HepG2 (cell line): ENCODE measurements around the gene ACBD7. TPM values are rescaled to one million over a fixed set of nuclear protein-coding genes. Genes with fewer than 3 reads are reported as not detected.

Source experiments
- FOXK2 ChIP-seq: fragments of 450-650 bp; IDR thresholded peaks from 2 replicates; pipeline ENCODE4 v1.6.1; 2016
- HNRNPH1 ChIP-seq: fragments of 200-400 bp; formaldehyde crosslinking; optimal IDR thresholded peaks from 2 replicates; pipeline ENCODE3; 2017; ENCODE audit warnings: mild to moderate bottlenecking, low read depth, low read length
- IRX3 ChIP-seq: sonication (generic); formaldehyde crosslinking; IDR thresholded peaks from 2 replicates; pipeline ENCODE4 v1.8.1; 2023; ENCODE audit warnings: mild to moderate bottlenecking, low read depth, missing genetic modification reagents, borderline replicate concordance
- MTA3 ChIP-seq: sonication (generic); formaldehyde crosslinking; IDR thresholded peaks from 2 replicates; pipeline ENCODE4 v1.4.0; 2020; ENCODE audit warnings: missing genetic modification reagents
- PHB2 ChIP-seq: fragments of 450-650 bp; IDR thresholded peaks from 2 replicates; pipeline ENCODE4 v1.6.1; 2018; ENCODE audit not compliant: partially characterized antibody
- ZFYVE20 ChIP-seq: sonication (generic); formaldehyde crosslinking; IDR thresholded peaks from 2 replicates; pipeline ENCODE4 v1.8.0; 2023; ENCODE audit warnings: low read depth, mild to moderate bottlenecking, moderate library complexity, missing genetic modification reagents, borderline replicate concordance
- ZNF143 ChIP-seq: sonication (generic); formaldehyde crosslinking; IDR thresholded peaks from 2 replicates; pipeline ENCODE4 v1.4.0; 2020; ENCODE audit warnings: missing genetic modification reagents
- ZNF550 ChIP-seq: sonication (generic); formaldehyde crosslinking; IDR thresholded peaks from 2 replicates; pipeline ENCODE4 v1.4.0; 2020; ENCODE audit warnings: mild to moderate bottlenecking, missing genetic modification reagents, borderline replicate concordance
- polyA plus RNA-seq, 8 experiments: library from polyadenylated mRNA; depleted of rRNA in 3 of 8; stranded (reverse) in 7 of 8; unstranded in 1 of 8; fragments of >200 nt; fragmentation: Illumina TruSeq in 4 of 8; extraction: Trizol in 4 of 8; gene quantifications; 2 replicates each; pipeline versions ENCODE4 v1.2.1 to v1.2.3, GENCODE V29; 2011 to 2016; ENCODE audit warnings: low read depth in 4 of 8, missing spikeins in 1 of 8, mixed read lengths in 1 of 8; ENCODE audit not compliant: insufficient read depth in 1 of 8
- total RNA-seq, 5 experiments: library from RNA; depleted of rRNA; stranded (reverse); fragments of >200 nt; fragmentation: Illumina TruSeq; extraction: Trizol; gene quantifications; 2 replicates each; pipeline ENCODE4 v1.2.3, GENCODE V29; 2016; ENCODE audit warnings: low read depth in 1 of 5
- TF ChIP-seq, protein P1 (sequence below): sonication (generic); formaldehyde crosslinking; conservative IDR thresholded peaks from 2 replicates; pipeline ENCODE4 v1.4.0; 2020; ENCODE audit warnings: missing genetic modification reagents
- TF ChIP-seq, protein P2 (sequence below): sonication (generic); formaldehyde crosslinking; IDR thresholded peaks from 2 replicates; pipeline ENCODE4 v1.5.0; 2020; ENCODE audit warnings: mild to moderate bottlenecking, missing genetic modification reagents, borderline replicate concordance
- TF ChIP-seq, protein P3 (sequence below): sonication (generic); formaldehyde crosslinking; IDR thresholded peaks from 2 replicates; pipeline ENCODE4 v1.5.1; 2020; ENCODE audit warnings: mild to moderate bottlenecking, missing genetic modification reagents, moderate library complexity
- TF ChIP-seq, protein P4 (sequence below): sonication (generic); formaldehyde crosslinking; IDR thresholded peaks from 2 replicates; pipeline ENCODE4 v1.8.0; 2022; ENCODE audit warnings: low read depth, missing genetic modification reagents

Gene ACBD7
- total and polyA plus RNA-seq, 2 of the 13 experiments (the other 11 are each of a cell fraction or from before 2014, with no cell fraction given) = 1.4 to 2.6 TPM

DNA sequence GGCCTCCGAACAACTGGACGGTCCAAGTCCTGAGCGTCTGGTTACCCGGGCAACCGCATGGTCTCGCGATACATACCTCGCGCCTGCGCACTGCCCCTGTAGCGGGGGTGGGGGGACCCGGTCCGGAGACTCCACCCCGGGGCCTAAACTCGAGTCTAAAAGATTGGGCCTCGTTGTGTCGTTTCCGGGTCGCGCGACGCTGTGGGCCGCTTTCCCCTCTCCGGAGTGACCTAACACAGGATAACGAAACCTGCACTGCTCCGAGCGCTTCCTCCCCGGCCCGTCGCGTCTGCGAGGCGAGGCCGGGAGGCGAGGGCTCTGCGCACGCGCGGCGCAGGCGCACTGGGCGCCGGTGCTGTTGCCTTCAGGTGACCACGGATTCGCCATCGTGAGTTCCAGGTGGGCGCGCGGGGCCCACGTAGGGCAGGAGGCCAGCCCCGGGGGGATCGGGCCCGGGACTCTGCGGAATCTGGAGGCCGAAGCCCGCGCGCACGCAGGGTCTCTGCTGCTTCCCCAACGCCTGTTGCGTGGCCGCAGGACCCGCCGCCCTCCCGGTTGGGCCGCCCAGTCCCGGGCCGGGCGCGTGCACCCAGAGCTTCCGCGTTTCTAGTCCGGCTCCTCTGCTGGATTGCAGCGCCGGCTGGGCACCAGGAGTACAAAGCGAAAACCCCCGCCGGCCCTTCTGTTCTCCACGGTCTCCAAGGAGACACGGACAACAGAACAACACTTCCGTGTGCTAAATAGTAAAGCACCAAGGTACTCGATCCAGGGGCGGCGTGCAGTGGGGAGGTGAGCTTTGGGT, 8.6 kb upstream of the ACBD7 start, which contains the start of gene RPP38 (continued):
- TF ChIP-seq ZFYVE20 (CRISPR knock-in tag) (peak; percentile 74; the same call in 1 of the 2 replicates), FOXK2 (no peak), ZNF550 (CRISPR knock-in tag) (no peak), IRX3 (CRISPR knock-in tag) (peak; percentile 97), MTA3 (CRISPR knock-in tag) (no peak), PHB2 (no peak), HNRNPH1 (no peak), ZNF143 (CRISPR knock-in tag) (peak; percentile 53; the same call in 1 of the 2 replicates)
- TF ChIP-seq, protein P1, sequence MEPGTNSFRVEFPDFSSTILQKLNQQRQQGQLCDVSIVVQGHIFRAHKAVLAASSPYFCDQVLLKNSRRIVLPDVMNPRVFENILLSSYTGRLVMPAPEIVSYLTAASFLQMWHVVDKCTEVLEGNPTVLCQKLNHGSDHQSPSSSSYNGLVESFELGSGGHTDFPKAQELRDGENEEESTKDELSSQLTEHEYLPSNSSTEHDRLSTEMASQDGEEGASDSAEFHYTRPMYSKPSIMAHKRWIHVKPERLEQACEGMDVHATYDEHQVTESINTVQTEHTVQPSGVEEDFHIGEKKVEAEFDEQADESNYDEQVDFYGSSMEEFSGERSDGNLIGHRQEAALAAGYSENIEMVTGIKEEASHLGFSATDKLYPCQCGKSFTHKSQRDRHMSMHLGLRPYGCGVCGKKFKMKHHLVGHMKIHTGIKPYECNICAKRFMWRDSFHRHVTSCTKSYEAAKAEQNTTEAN (CRISPR knock-in tag) = peak; percentile 62
- TF ChIP-seq, protein P2, sequence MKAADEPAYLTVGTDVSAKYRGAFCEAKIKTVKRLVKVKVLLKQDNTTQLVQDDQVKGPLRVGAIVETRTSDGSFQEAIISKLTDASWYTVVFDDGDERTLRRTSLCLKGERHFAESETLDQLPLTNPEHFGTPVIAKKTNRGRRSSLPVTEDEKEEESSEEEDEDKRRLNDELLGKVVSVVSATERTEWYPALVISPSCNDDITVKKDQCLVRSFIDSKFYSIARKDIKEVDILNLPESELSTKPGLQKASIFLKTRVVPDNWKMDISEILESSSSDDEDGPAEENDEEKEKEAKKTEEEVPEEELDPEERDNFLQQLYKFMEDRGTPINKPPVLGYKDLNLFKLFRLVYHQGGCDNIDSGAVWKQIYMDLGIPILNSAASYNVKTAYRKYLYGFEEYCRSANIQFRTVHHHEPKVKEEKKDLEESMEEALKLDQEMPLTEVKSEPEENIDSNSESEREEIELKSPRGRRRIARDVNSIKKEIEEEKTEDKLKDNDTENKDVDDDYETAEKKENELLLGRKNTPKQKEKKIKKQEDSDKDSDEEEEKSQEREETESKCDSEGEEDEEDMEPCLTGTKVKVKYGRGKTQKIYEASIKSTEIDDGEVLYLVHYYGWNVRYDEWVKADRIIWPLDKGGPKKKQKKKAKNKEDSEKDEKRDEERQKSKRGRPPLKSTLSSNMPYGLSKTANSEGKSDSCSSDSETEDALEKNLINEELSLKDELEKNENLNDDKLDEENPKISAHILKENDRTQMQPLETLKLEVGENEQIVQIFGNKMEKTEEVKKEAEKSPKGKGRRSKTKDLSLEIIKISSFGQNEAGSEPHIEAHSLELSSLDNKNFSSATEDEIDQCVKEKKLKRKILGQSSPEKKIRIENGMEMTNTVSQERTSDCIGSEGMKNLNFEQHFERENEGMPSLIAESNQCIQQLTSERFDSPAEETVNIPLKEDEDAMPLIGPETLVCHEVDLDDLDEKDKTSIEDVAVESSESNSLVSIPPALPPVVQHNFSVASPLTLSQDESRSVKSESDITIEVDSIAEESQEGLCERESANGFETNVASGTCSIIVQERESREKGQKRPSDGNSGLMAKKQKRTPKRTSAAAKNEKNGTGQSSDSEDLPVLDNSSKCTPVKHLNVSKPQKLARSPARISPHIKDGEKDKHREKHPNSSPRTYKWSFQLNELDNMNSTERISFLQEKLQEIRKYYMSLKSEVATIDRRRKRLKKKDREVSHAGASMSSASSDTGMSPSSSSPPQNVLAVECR (CRISPR knock-in tag) = peak; percentile 96
- TF ChIP-seq, protein P3, sequence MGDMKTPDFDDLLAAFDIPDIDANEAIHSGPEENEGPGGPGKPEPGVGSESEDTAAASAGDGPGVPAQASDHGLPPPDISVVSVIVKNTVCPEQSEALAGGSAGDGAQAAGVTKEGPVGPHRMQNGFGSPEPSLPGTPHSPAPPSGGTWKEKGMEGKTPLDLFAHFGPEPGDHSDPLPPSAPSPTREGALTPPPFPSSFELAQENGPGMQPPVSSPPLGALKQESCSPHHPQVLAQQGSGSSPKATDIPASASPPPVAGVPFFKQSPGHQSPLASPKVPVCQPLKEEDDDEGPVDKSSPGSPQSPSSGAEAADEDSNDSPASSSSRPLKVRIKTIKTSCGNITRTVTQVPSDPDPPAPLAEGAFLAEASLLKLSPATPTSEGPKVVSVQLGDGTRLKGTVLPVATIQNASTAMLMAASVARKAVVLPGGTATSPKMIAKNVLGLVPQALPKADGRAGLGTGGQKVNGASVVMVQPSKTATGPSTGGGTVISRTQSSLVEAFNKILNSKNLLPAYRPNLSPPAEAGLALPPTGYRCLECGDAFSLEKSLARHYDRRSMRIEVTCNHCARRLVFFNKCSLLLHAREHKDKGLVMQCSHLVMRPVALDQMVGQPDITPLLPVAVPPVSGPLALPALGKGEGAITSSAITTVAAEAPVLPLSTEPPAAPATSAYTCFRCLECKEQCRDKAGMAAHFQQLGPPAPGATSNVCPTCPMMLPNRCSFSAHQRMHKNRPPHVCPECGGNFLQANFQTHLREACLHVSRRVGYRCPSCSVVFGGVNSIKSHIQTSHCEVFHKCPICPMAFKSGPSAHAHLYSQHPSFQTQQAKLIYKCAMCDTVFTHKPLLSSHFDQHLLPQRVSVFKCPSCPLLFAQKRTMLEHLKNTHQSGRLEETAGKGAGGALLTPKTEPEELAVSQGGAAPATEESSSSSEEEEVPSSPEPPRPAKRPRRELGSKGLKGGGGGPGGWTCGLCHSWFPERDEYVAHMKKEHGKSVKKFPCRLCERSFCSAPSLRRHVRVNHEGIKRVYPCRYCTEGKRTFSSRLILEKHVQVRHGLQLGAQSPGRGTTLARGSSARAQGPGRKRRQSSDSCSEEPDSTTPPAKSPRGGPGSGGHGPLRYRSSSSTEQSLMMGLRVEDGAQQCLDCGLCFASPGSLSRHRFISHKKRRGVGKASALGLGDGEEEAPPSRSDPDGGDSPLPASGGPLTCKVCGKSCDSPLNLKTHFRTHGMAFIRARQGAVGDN = peak; percentile 97
- TF ChIP-seq, protein P4, sequence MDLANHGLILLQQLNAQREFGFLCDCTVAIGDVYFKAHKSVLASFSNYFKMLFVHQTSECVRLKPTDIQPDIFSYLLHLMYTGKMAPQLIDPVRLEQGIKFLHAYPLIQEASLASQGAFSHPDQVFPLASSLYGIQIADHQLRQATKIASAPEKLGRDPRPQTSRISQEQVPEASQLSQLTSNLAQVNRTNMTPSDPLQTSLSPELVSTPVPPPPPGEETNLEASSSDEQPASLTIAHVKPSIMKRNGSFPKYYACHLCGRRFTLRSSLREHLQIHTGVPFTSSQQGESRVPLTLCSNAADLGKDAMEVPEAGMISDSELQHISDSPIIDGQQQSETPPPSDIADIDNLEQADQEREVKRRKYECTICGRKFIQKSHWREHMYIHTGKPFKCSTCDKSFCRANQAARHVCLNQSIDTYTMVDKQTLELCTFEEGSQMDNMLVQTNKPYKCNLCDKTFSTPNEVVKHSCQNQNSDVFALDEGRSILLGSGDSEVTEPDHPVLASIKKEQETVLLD (CRISPR knock-in tag) = peak; percentile 77
